NCI-H526 treated with DMSO at 0.1 percent for 48 hours (cell line): ENCODE results near the gene TOR2A.

Experiments
- DNase-seq: peaks from one replicate; lab custom pipeline; 2025; lab: John Stamatoyannopoulos, UW

Gene TOR2A

GRCh38 chr9:127698985-127699670 lies 36.0 kb downstream of the TOR2A start:
- DNase-seq = no peak

DNA sequence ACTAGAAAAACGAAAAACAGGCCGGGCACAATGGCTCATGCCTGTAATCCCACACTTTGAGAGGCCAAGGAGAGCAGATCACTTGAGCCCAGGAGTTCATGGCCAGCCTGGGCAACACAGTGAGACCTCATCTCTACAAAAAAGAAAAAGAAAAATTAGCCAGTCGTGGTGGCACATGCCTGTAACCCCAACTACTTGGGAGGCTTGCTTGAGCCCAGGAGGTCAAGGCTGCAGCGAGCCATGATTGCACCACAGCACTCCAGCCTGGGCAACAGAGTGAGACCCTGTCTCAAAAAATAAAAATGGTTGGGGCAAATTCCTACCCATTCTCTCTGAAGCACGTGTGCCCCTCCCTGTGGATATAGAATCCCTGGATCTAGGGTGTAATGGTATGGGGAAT lies 36.7 kb downstream of the TOR2A start:
- DNase-seq = no peak

DNA sequence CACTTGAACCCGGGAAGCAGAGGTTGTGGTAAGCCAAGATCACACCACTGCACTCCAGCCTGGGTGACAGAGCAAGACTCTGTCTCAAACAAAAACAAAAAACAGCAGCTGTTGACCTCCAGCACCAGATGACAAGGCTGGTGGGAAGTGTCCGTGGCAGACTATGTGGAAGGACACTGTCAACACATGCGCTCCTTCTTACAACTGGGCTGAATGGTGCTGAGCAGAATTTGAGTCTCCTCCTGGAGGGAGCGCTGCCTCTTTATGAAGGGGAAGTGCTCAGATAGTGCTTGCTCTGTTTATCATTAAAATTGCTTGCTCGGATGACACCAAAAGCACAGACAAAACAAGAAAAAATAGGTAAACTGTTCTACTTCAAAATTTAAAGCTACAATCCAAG lies 37.5 kb downstream of the TOR2A start:
- DNase-seq = no peak

GRCh38 chr9:127694890-127695720 lies 40.0 kb downstream of the TOR2A start:
- no peak for DNase-seq

- DNase-seq = no peak
These were observed 41.4 kb downstream of the TOR2A start for GRCh38 chr9:127693697-127694096.

DNA sequence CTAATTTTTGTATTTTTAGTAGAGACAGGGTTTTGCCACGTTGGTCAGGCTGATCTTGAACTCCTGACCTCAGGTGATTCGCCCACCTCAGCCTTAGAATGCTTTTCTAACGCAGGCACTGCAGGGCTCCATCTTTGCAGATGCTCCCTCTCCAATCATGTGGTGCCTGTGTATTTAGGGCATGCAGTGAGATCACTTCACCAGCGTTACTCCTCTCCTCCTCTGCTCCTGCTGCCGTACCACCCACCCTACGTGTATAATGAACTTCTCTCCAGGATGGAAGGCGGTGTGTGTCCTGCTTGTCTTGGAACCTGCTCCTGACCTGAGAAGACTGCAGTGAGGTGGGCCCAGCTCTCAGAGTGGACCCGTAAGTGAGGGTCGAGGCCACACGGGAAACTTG lies 42.0 kb downstream of the TOR2A start:
- DNase-seq = no peak

- no peak for DNase-seq
These were observed 43.0 kb downstream of the TOR2A start for GRCh38 chr9:127692071-127692470.

DNA sequence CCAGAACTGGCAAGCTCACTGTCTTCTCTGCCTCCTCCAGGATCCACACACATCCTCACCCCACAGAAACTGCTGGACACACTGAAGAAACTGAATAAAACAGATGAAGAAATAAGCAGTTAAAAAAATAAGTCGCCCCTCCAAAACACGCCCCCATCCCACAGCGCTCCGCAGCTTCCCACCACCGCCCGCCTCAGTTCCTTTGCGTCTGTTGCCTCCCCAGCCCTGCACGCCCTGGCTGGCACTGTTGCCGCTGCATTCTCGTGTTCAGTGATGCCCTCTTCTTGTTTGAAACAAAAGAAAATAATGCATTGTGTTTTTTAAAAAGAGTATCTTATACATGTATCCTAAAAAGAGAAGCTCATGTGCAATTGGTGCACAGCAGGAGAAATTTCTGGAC lies 44.4 kb downstream of the TOR2A start:
- no peak for DNase-seq

DNA sequence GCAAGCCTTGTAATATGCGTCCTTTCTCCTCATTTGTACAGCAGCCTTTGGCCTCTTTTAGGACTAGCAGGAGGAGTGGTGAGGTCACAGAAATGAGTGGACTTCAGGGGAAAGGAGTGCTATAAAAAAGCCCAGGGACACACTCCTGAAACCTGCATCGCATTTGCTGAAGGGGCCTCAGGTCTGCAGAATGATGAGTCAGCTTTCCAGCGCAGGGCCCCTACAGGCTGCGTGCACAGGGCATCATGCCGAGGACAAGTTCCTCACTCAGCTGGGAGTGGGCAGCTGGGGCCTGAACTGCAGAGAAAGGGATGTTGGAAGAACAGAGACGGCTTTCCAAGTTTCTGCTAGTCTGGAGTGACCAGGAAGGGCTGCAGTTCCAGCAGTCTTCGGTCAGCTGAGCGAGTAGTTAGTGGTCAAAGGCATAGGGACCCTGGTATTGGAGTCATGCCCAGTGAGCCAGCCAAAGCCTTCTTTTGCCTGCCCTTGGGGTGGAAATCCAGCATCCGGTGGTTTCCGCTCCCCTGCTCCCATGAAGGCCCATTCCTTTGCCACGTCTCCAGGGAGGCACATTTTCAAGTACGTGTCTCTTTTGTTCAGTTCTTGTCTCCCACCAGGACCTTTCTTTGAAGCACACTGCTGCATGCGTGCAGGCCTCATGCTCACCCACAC lies 45.6 kb downstream of the TOR2A start:
- DNase-seq = no peak

- DNase-seq = no peak
These were observed 48.4 kb downstream of the TOR2A start for GRCh38 chr9:127686461-127687393.

DNA sequence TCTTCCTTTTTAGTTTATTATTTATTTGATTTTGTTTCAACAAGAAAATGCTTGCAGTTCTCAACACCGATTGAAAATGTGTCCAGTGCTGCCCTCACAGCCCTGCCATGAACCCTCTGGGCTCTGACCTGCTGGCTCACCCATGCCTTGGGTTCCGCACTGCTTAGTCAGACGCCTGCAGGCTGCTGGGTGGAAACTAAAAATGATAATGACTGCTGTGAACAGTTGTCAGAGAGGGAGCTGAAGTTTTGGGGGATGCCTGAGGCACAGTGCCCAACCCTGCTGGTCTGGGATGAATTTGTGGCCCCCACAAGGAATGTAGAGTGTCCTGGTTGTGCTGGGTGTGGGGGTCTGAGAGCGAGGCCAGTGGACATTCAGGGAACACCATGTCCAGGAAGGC lies 50.5 kb downstream of the TOR2A start:
- no peak for DNase-seq

- no peak for DNase-seq
These were observed 51.4 kb downstream of the TOR2A start for GRCh38 chr9:127683723-127684122.

- no peak for DNase-seq
These were observed 52.5 kb downstream of the TOR2A start for GRCh38 chr9:127682351-127683136.
